GM23338 (cell line): ENCODE measurements around the gene TRNP1. TPM values are rescaled to one million over a fixed set of nuclear protein-coding genes. Genes with fewer than 3 reads are reported as not detected.

Experiments
- ATAC-seq: fragments of 200-7000 bp; cut with Tn5 transposase; 3 replicates; pipeline ENCODE4 v1.9.1; 2020
- DNase-seq: peaks from one replicate; pipeline ENCODE4 v3.0.0-alpha.2; 2015; ENCODE audit warnings: low spot score
- H2AFZ ChIP-seq: fragments of 200-600 bp; sonication (generic); 2 replicates; pipeline ENCODE4 v1.8.0; 2016; ENCODE audit warnings: antibody characterized with exemption, mild to moderate bottlenecking, moderate library complexity
- H3F3A ChIP-seq: fragments of 200-600 bp; sonication (generic); replicated peaks from 2 replicates; pipeline ENCODE4 v1.8.0; 2017; ENCODE audit warnings: antibody characterized with exemption, mixed run types, low read depth
- H3K27ac ChIP-seq: fragments of 200-600 bp; sonication (generic); 2 replicates; pipeline ENCODE4 v1.6.1; 2016; ENCODE audit warnings: low read depth
- H3K27me3 ChIP-seq: fragments of 200-600 bp; sonication (generic); 2 replicates; pipeline ENCODE4 v1.8.0; 2016; ENCODE audit warnings: mild to moderate bottlenecking, mixed run types, moderate library complexity; ENCODE audit not compliant: insufficient read depth
- H3K36me3 ChIP-seq: fragments of 200-600 bp; sonication (generic); 2 replicates; pipeline ENCODE4 v1.8.0; 2016; ENCODE audit warnings: mild to moderate bottlenecking; ENCODE audit not compliant: insufficient read depth
- H3K4me1 ChIP-seq: fragments of 200-600 bp; sonication (generic); 2 replicates; pipeline ENCODE4 v1.8.0; 2016; ENCODE audit warnings: mild to moderate bottlenecking, moderate library complexity; ENCODE audit not compliant: insufficient read depth
- H3K4me2 ChIP-seq: fragments of 200-600 bp; sonication (generic); 2 replicates; pipeline ENCODE4 v1.7.1; 2017; ENCODE audit warnings: mixed run types
- H3K4me3 ChIP-seq: fragments of 200-600 bp; sonication (generic); 2 replicates; pipeline ENCODE4 v1.6.1; 2016; ENCODE audit warnings: mixed run types
- H3K79me2 ChIP-seq: fragments of 200-600 bp; sonication (generic); replicated peaks from 2 replicates; pipeline ENCODE4 v1.8.0; 2017; ENCODE audit warnings: mild to moderate bottlenecking; ENCODE audit not compliant: insufficient read depth
- H3K9me2 ChIP-seq: fragments of 200-600 bp; sonication (generic); 2 replicates; pipeline ENCODE4 v1.8.0; 2017; ENCODE audit not compliant: insufficient read depth
- H4K20me1 ChIP-seq: fragments of 200-600 bp; sonication (generic); replicated peaks from 2 replicates; pipeline ENCODE4 v1.8.0; 2017; ENCODE audit warnings: mild to moderate bottlenecking; ENCODE audit not compliant: insufficient read depth
- H3K27ac Mint-ChIP-seq: 2 replicates; pipeline ENCODE4 v1.8.0; 2020; ENCODE audit warnings: inconsistent platforms, mild to moderate bottlenecking, moderate library complexity, mixed read lengths
- H3K27me3 Mint-ChIP-seq: 3 replicates; pipeline ENCODE4 v1.8.0; 2022; ENCODE audit warnings: low read depth, mild to moderate bottlenecking, moderate library complexity, mixed read lengths, inconsistent platforms; ENCODE audit not compliant: insufficient read depth, poor library complexity
- H3K36me3 Mint-ChIP-seq: 3 replicates; pipeline ENCODE4 v1.8.0; 2021; ENCODE audit warnings: low read depth, mild to moderate bottlenecking, inconsistent platforms, moderate library complexity, mixed read lengths
- H3K4me1 Mint-ChIP-seq: 3 replicates; pipeline ENCODE4 v1.8.0; 2020; ENCODE audit warnings: mild to moderate bottlenecking, inconsistent platforms, mixed read lengths
- H3K4me3 Mint-ChIP-seq: 3 replicates; pipeline ENCODE4 v1.8.0; 2021; ENCODE audit warnings: moderate library complexity, mild to moderate bottlenecking, inconsistent platforms, mixed read lengths
- H3K9me3 Mint-ChIP-seq: 3 replicates; pipeline ENCODE4 v1.8.0; 2020; ENCODE audit warnings: moderate library complexity, mild to moderate bottlenecking, inconsistent platforms, mixed read lengths
- CREB1 ChIP-seq: fragments of 250-450 bp; sonication (Bioruptor Pico); IDR thresholded peaks from 2 replicates; pipeline ENCODE4 v1.5.0; 2020; ENCODE audit warnings: low read depth, mild to moderate bottlenecking, moderate library complexity
- CTCF ChIP-seq, 2 experiments: fragments of 200-600 bp in 1 of 2; sonication (generic) in 1 of 2; conservative IDR thresholded peaks; 2 replicates each; pipeline versions ENCODE4 v1.5.1 to v1.6.1; 2016 to 2017; ENCODE audit warnings: antibody characterized with exemption in 2 of 2, low read depth in 2 of 2, mild to moderate bottlenecking in 2 of 2, moderate library complexity in 1 of 2
- ETS1 ChIP-seq: IDR thresholded peaks from 2 replicates; pipeline ENCODE4 v1.6.1; 2016; ENCODE audit warnings: antibody characterized with exemption
- EZH2 ChIP-seq: fragments of 200-600 bp; sonication (generic); IDR thresholded peaks from one replicate; pipeline ENCODE4 v1.8.0; 2017; ENCODE audit warnings: antibody characterized with exemption, mild to moderate bottlenecking, low read depth; ENCODE audit not compliant: unreplicated experiment
- EZH2phosphoT487 ChIP-seq: fragments of 200-600 bp; sonication (generic); IDR thresholded peaks from one replicate; pipeline ENCODE4 v1.8.1; 2018; ENCODE audit warnings: antibody characterized with exemption; ENCODE audit not compliant: unreplicated experiment
- JUNB ChIP-seq: IDR thresholded peaks from one replicate; pipeline ENCODE4 v1.6.1; 2016; ENCODE audit warnings: antibody characterized with exemption; ENCODE audit not compliant: unreplicated experiment
- POLR2AphosphoS5 ChIP-seq: IDR thresholded peaks from 2 replicates; pipeline ENCODE4 v1.6.1; 2016; ENCODE audit warnings: antibody characterized with exemption, low read depth
- REST ChIP-seq: IDR thresholded peaks from one replicate; pipeline ENCODE4 v1.6.1; 2018; ENCODE audit warnings: antibody characterized with exemption; ENCODE audit not compliant: unreplicated experiment
- STAT1 ChIP-seq: IDR thresholded peaks from one replicate; pipeline ENCODE4 v1.6.1; 2016; ENCODE audit warnings: antibody characterized with exemption; ENCODE audit not compliant: unreplicated experiment
- ZNF114 ChIP-seq: fragments of 250-450 bp; sonication (Bioruptor Pico); IDR thresholded peaks from 2 replicates; pipeline ENCODE4 v1.5.0; 2020; ENCODE audit warnings: mild to moderate bottlenecking, moderate library complexity
- ZNF331 ChIP-seq: fragments of 250-450 bp; sonication (Bioruptor Pico); IDR thresholded peaks from 2 replicates; pipeline ENCODE4 v1.5.0; 2020; ENCODE audit warnings: low read depth, mild to moderate bottlenecking, moderate library complexity
- ZNF462 ChIP-seq: fragments of 250-450 bp; sonication (Bioruptor Pico); IDR thresholded peaks from 2 replicates; pipeline ENCODE4 v1.5.0; 2020; ENCODE audit warnings: mild to moderate bottlenecking, moderate library complexity
- polyA plus RNA-seq: library from polyadenylated mRNA; unstranded; fragments of >200 nt; fragmentation: Nextera tagmentation; extraction: Ambion mirVana; gene quantifications from 2 replicates; pipeline ENCODE4 v1.2.1, GENCODE V29; 2016
- total RNA-seq: library from RNA; depleted of rRNA; stranded (reverse); fragments of >200 nt; shearing (Covaris generic); gene quantifications from 2 replicates; pipeline ENCODE4 v1.2.3, GENCODE V29; 2014

TRNP1 gene
- total and polyA plus RNA-seq, 2 experiments from 2014 or later, result 21.2 to 54.3 TPM

GRCh38 chr1:26996665-26997064, 3.2 kb downstream of the TRNP1 start:
- H3K36me3 ChIP-seq, result peaks cover 17% of the 10 kb centered on the region
- Mint-ChIP-seq H3K36me3 (peaks cover 56% of the 10 kb centered on the region), H3K4me1 (peaks cover 67% of the 10 kb centered on the region), H3K27me3 (peaks cover 59% of the 10 kb centered on the region), H3K4me3 (peak overlapping the region; percentile 89), H3K27ac (0 out of 2 replicates have a peak overlapping the region, but pooled peaks have one; percentile 44), H3K9me3 (peaks cover 3% of the 10 kb centered on the region; the same call in 1 of the 3 replicates)
- peak overlapping the region; percentile 99 for H3K4me2 ChIP-seq
- peak overlapping the region; percentile 79 for H3K27ac ChIP-seq
- no peaks in the 10 kb centered on the region for H3K9me2 ChIP-seq
- ATAC-seq, result no peak
- H3K4me1 ChIP-seq, result peaks cover 65% of the 10 kb centered on the region
- TF ChIP-seq CTCF (conservative IDR thresholded peaks at IDR 0.05; ENCODE audit: low read depth in 2 of 2), result no peak
- no peak for TF ChIP-seq CREB1 (CRISPR knock-in tag)
- TF ChIP-seq ETS1, result no peak
- no peak for TF ChIP-seq ZNF331 (CRISPR knock-in tag)
- TF ChIP-seq EZH2phosphoT487, result no peak
- no peak for TF ChIP-seq JUNB
- no peak for TF ChIP-seq ZNF114 (CRISPR knock-in tag)
- no peak for TF ChIP-seq STAT1
- TF ChIP-seq REST, result no peak
- no peak for TF ChIP-seq EZH2
- no peak for TF ChIP-seq ZNF462 (CRISPR knock-in tag)
- no peak for TF ChIP-seq POLR2AphosphoS5
- peak; percentile 16 for DNase-seq
- peaks cover 60% of the 10 kb centered on the region for H3K79me2 ChIP-seq
- no peak overlapping the region for H2AFZ ChIP-seq
- H3F3A ChIP-seq, result peaks cover 53% of the 10 kb centered on the region
- H4K20me1 ChIP-seq, result peaks cover 20% of the 10 kb centered on the region
- no peaks in the 10 kb centered on the region for H3K27me3 ChIP-seq
- H3K4me3 ChIP-seq, result peak overlapping the region; percentile 94
